Transverse colon (tissue), 4 donors: ENCODE results near the gene MAMDC2.

ENCODE experiments used
- CTCF ChIP-seq, 5 experiments: fragments of 200-600 bp in 3 of 5; fragments of 450-650 bp in 2 of 5; sonication (generic) in 3 of 5; IDR thresholded peaks; 1 replicate in 2 of 5; 2 replicates in 3 of 5; pipeline ENCODE4 v1.5.1; 2016 to 2017; ENCODE audit warnings: antibody characterized with exemption in 5 of 5, inconsistent platforms in 3 of 5, mild to moderate bottlenecking in 2 of 5, moderate library complexity in 1 of 5
- POLR2A ChIP-seq: fragments of 450-650 bp; IDR thresholded peaks from one replicate; pipeline ENCODE4 v1.6.1; 2016; ENCODE audit warnings: antibody characterized with exemption, mild to moderate bottlenecking, moderate library complexity
- POLR2AphosphoS5 ChIP-seq, 3 donors: sonication (generic); formaldehyde crosslinking; IDR thresholded peaks; one replicate each; pipeline ENCODE4 v1.6.1; 2016; ENCODE audit warnings: antibody characterized with exemption in 3 of 3

GRCh38 chr9:70262948-70263347 is 219.3 kb downstream of the MAMDC2 start:
- TF ChIP-seq CTCF (IDR thresholded peaks at IDR 0.05) (no peak), POLR2AphosphoS5 (IDR thresholded peaks at IDR 0.05) (no peak), POLR2A (no peak)
